HG02938 (cell line): ENCODE measurements around the gene SLC35G2.
"Not testable (repeated sequence)": the region's sequence is repeated elsewhere in the genome, so short reads cannot be mapped to it uniquely, and the experiment has no call there.

Experiments used
- ATAC-seq: cut with Tn5 transposase; IDR thresholded peaks from one replicate; pipeline ENCODE4 v1.9.1; 2021; ENCODE audit warnings: mild to moderate bottlenecking, moderate library complexity; ENCODE audit not compliant: unreplicated experiment

SLC35G2 gene

DNA sequence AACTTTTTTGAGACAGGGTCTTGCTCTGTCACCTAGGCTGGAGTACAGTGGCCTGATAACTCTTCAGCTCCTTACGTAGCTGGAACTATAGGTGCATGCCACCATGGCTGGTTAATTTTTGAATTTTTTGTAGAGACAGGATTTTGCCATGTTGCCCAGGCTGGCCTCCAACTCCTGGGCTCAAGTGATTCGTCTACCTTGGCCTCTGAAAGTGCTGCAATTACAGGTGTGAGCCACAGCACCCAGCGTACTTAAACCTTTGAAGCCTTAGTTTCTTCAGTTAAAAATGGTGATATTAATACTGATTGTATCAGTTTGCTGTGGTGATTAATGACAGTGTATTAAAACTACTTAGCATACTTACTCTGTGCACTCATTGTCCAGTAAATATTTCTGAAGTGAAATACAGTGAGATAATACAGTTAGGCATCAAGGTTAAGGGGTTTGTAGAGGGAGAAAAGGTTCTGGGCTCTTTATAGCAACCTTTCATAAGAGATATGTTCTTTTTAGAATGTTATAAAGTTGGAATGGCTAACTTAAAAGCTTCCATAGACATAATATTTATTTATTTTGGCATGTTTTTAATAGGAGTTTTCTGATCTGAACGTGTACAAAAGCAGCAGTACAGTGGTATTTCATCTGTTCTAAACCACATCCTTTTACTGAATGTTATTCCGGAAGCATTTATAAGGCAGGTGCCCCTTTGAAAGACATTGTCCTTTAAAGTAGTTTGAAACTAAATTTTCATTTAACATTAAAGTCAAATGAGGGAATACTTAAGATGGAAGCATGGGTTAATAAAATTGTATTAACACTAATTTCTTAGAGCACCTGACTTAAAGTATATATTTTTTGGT is 66.7 kb downstream of the SLC35G2 start:
- no peak for ATAC-seq

DNA sequence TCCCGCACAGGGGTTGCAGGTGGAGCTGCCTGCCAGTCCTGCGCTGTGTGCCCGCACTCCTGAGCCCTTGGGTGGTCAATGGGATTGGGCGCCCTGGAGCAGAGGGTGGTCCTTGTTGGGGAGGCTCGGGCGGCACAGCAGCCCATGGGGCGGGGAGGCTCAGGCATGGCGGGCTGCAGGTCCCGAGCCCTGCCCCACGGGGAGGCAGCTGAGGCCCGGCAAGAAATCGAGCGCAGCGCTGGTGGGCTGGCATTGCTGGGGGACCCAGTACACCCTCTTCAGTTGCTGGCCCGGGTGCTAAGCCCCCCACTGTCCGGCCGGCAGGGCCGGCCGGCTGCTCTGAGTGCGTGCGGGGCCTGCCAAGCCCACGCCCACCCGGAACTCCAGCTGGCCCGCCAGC is 71.0 kb downstream of the SLC35G2 start:
- no peak for ATAC-seq

DNA sequence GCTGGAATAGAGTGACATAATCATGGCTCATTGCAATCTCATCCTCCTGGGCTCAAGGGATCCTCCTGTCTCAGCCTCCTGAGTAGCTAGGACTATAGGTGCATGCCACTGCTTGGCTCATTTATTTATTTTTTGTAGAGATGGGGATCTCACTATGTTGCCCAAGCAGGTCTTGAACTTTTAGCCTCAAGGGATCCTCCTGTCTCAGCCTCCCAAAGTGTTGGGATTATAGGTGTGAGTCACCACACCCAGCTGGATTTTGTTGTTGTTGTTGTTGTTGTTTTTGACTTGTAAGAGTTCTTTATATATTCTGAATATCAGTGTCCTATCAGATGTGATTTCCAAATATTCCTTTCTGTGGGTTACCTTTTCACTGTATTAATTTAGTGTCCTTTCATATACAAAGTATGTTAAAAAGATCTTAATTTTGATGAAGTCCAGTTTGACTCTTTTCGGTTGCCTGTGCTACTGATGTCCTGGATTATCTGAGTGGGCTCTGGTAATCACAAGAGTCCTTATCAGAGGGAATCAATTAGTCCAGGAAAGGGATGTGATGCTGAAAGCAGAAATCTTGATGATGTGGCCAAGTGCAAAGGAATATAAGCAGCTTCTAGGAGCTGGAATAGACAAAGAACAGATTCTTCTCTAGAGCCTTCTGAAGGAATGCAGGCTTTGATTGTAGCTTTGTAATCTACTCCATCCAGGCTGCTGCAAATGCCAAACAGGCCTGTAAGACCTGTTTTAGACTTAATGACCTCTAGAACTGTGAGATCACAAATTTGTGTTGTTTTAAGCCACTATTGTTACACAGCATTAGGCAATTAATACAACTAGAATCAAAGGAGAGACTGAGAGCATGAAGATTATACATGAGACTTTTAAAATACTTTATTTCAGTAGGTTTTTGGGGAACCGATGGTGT is 73.3 kb downstream of the SLC35G2 start:
- no peak for ATAC-seq

DNA sequence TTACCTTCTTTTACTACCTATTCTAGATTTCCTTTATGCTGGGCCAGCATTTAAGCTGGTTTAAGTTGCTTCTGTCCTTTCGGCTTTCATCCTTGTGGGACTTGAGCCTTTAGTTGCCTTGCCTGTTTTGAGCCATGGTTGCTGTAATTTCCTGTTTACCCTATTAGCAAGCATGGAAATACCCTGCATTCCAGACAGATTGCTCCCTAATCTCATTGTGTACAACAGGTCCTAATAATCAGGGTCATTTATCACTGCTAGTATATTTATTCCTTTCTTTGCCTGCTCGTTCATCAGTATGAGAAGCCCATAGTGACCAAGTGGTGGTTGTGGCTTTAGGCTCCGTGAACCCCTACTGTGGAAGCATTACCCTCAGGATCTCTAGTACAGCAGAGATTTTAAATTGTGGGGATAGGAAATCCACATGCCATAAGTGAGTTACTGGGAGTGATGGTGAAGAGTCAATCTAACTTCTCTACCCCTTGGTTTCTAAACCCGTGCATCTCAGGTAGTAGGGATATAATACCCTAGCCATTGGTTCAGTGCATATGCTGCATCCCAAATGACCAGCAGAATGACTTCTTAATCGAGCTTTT is 75.0 kb downstream of the SLC35G2 start:
- ATAC-seq: no peak

DNA sequence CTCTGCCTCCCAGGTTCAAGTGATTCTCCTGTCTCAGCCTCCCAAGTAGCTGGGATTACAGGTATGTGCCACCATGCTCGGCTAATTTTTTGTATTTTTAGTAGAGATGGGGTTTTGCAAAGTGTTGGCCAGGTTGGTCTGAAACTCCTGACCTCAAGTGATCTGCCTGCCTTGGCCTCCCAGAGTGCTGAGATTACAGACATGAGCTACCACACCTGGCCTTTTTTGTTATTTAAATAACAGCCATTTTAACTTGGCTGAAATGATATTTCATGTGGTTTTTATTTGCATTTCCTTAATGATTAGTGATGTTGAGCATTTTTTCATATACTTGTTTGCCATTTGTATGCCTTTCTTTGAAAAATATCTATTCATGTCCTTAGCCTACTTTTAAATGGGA is 78.2 kb downstream of the SLC35G2 start:
- not testable (repeated sequence) for ATAC-seq

DNA sequence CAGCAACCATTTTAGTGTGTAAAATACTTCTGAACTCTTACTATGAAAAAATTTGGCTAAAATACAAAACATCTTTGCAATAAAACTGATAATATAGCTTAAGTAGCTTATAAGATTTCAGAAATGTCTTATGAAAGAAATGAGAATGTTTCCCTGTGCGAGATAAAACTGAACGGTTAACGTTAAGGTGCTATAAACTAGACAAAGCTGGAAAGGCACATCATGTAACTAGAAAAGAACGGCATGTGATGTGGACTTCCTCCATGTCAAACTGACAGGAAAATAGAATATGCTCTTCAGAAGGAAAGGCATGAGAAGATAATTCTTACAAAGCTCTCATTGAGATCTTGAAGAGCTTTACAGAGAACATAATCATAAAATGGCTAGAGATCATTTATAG is 79.6 kb downstream of the SLC35G2 start:
- ATAC-seq: no peak

DNA sequence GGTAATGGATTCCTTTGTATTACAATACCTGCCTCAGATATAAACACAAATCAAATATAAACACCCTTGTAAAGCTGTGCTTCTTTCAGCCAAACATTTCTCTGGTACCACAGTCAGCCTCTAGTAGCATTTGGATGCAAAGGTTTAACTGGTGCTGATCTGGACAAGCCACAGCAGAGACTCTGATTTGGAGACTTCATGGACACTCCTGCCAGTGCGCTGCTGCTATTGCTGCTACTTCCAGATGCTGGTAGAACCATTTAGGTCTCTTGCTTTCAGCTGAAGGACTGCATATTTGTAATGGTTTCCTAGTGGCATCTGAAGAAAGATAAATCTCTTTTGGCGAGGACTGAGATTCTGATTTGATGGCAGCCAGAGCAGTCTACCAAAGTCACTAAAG is 80.0 kb downstream of the SLC35G2 start:
- ATAC-seq: no peak

DNA sequence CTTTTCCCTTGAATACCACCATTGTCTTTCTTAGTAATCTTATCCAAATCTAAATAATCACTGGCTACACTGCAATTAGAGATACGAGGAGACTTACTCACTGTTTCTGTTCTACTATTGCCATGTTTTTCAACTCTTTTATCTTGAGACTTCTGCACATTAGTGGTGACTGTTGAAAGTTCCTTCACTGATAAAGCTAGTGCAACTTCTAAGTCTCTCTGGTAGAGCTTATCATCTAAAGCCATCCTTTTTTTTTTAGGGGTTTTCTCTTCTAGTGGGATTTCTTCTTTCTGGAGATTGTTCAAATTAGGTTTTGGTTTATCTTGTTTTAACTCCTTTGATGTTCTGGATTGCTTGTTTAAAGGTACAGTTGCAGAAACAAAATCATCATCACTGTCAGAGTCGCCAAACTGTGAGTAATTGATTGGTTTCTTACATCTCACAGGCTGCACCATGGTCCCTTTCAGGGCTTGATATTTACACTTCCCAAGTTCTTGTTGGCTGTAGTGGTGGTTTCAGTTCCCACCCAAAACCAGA is 80.8 kb downstream of the SLC35G2 start:
- no peak for ATAC-seq

DNA sequence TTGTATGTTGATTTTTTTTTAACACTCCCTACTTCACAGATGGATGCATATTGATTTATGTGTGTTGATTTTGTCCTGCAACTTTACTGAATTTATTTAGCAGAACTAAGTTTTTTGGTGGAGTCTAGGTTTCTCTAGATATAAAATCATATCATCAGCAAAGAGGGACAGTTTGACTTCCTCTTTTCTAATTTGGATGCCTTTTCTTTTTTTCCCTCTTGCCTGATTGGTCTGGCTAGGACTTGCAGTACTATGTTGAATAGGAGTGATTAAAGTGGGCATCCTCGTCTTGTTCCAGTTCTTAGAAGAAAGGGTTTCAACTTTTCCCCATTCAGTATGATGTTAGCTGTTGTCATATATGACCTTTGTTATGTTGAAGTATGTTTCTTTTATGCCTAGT is 81.8 kb downstream of the SLC35G2 start:
- not testable (repeated sequence) for ATAC-seq

DNA sequence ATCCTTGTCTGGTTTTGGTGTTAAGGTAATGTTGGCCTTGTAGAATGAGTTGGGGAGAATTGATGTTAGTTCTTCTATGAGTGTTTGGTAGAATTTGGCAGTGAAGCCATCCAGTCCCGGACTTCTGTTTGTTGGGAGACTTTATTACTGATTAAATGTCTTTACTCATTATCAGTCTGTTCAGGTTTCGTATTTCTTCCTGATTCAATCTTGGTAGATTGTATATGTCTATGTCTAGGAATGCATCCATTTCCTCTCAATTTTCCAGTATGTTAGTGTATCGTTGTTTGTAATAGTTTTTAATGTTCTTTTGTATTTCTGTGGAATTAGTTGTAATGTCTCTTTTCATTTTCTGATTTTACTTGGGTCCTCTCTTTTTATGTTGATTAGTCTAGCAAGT is 82.5 kb downstream of the SLC35G2 start:
- no peak for ATAC-seq

DNA sequence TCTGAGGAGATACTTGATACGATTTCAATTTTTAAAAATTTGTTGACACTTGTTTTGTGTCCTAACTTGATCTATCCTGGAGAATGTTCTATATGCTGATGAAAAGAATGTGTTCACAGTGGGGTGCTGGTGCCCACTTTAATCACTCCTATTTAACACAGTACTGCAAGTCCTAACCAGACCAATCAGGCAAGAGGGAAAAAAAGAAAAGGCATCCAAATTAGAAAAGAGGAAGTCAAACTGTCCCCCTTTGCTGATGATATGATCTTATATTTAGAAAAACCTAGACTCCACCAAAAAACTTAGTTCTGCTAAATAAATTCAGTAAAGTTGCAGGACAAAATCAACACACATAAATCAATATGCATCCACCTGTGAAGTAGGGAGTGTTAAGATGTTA is 83.6 kb downstream of the SLC35G2 start:
- ATAC-seq: not testable (repeated sequence)

DNA sequence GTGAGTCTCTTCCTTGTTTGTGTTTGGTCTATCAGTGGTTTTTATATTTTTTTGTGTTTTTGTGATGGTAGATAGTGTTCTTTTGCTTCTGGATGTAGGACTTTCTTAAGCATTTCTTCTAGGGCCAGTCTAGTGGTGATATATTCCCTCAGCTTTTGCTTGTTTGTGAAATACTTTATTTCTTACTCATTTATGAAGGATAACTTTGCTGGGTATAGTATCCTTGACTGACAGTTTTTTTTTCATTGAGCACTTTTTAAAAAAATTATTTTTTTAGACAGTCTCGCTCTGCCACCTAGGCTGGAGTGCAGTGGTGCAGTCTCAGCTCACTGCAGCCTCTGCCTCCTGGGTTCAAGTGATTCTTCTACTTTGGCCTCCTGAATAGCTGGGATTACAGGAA is 85.0 kb downstream of the SLC35G2 start:
- ATAC-seq: no peak

DNA sequence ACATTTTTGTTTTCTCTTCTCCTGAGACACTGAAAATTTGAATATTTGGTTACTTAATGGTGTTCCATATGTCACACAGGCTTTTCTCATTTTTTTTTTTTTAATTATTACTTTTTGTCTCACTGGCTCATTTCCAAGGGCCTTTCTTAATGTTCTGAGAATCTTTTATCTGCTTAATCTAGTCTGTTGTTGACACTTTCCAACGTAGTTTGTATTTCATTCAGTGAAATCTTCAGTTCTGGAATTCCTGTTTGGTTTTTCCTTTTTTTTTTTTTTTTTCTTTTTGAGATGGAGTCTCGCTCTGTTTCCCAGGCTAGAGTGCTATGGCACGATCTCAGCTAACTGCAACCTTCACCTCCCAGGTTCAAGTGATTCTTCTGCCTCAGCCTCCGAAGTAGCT is 85.8 kb downstream of the SLC35G2 start:
- ATAC-seq: no peak
